Stimulated activated naive CD4-positive, alpha-beta T cell treated with Interleukin-2 at 50 U/mL for 16 hours (primary cell): ENCODE data around the gene ARHGAP31.
"Not testable (repeated sequence)": the region's sequence is repeated elsewhere in the genome, so short reads cannot be mapped to it uniquely, and the experiment has no call there.

Experiments used
- DNase-seq: peaks from one replicate; lab custom pipeline; 2025; lab: John Stamatoyannopoulos, UW

Gene ARHGAP31

DNA sequence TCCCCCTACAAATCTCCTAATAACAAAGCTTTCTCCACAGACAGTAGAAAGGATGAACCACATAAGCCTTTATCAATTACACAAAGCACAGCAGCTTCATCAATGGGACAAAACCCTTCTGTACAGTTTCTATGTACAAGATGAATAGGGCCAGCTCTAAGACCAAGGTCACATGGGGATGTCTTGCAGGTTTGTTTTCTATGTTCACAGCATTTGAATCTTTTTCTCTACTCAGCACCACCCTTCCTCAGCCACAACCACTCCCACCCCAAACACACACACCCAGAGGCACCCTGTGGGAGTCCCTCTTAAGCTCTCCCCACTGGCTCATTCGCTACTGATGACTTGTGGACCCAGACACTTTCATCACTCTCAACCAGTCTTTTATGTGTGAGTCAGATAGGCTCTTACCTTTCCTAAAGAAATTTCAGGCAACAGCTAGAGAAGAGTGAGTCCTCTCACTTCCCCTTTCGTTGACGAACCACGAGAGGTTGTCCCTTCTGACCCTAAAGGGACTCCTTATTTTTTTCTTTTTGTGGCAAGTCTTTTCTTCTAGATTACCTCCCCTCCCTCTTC lies 57.9 kb downstream of the ARHGAP31 start:
- peak; percentile 10 for DNase-seq

DNA sequence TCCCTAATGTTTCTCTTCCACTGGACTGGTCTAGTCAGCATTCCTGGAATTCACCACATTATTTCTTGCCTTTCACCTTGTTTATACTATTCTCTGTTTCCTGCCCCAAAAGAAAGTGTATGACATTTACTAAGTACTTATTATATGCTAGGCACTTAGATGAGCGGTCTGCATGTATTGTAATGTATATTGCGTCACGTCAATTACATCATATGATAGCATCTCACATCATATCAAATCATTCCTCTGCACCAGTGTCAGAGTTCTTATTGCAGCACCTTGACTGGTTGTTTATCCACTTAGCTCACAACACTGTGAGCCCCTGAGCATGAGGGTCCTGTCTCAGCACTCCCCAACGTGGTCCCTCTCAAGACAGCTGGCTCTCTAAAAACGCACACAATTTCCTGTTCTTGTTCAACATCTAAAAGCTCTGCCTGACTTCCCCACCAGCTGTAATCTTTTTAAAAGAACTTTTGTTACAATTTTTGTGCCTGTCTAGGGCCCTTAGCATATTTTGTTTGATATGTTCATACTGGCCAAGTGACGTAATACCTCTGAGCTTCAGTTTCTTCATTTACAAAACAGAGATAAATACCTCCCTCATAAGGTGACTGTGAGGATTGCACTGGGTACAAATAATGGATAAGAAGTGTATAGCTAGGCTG lies 58.8 kb downstream of the ARHGAP31 start:
- no peak for DNase-seq

DNA sequence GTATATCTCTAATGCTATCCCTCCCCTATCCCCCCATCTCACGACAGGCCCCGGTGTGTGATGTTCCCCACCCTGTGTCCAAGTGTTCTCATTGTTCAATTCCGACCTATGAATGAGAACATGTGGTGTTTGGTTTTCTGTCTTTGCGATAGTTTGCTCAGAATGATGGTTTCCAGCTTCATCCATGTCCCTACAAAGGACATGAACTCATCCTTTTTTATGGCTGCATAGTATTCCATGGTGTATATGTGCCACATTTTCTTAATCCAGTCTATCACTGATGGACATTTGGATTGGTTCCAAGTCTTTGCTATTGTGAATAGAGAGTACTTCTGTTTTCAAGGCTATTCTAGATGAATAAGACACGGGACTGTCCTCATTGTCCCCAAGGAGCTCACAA lies 61.4 kb downstream of the ARHGAP31 start:
- DNase-seq = not testable (repeated sequence)

DNA sequence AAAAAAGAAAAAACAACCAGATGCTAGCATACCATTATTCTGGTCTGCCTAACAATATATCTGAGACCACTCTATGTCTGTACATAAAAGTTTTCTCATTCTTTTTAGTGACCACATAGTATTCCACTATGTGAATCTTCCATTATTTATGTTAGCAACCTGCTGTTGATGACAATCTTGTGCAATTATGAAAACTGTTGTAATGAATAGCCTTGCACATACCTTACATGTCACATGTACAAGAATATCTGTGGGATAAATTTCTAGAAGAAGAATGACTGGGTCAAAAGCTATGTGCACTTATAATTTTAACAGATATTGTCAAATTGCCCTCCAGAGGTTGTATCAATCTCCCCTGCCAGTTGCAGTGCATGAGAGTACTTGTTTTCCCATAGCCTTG lies 62.5 kb downstream of the ARHGAP31 start:
- DNase-seq = no peak

DNA sequence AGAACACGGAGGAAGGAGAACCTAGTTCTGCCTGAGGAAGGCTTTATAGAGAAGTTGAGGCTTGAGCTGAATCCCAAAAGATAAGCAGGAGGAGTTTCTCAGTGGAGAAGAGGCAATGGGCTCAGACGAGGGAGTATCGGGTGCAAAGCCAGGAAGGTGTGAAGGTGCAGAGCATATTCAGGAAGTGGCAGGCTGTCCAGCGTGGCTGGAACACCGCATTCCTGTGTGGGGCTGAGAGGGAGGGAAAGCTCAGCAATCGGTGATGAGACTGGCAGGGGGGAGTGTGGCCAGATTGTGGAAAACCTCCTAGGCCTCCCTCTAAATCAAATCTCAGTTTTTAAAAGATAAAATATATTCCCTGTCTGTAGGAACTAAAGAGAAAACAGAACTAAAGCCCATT lies 63.0 kb downstream of the ARHGAP31 start:
- no peak for DNase-seq

DNA sequence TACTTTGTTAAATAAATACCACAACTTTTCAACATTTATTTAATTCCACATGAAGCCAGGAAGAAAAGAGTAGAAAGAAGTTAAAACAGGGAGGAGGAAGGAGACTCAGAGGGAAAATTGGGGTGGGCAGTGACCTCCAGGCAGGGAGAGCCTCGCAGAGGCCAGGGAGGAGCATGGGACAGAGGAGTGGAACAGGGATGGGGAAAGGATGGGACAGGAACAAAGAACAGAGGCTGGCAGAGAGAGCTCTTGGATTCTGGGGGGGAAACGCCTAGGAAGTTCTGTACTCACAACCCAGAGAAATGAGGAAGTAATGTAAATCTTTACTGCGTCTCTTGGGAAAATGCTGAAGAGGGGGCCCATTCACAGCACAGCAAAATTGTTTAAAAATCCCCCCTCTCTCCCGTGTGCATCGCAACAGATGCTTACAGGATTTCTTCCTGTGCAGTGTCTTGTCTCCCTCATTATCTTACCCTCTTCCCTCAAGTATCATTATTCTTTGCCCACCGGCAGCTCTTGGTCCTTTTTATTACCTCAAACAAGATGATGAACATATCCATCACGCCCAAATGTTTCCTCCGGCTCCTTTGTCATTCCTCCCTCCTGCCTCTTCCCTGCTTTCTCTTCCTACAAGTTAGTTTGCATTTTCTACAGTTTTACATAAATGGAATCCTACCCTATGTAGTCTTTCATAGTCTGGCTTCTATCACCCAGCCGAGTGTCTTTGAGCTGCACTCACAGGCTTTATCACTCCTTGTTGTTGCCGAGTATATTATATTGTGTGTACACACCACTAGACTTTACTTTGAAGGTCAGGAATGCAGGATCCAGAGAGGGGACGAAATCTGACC lies 65.5 kb downstream of the ARHGAP31 start:
- no peak for DNase-seq

DNA sequence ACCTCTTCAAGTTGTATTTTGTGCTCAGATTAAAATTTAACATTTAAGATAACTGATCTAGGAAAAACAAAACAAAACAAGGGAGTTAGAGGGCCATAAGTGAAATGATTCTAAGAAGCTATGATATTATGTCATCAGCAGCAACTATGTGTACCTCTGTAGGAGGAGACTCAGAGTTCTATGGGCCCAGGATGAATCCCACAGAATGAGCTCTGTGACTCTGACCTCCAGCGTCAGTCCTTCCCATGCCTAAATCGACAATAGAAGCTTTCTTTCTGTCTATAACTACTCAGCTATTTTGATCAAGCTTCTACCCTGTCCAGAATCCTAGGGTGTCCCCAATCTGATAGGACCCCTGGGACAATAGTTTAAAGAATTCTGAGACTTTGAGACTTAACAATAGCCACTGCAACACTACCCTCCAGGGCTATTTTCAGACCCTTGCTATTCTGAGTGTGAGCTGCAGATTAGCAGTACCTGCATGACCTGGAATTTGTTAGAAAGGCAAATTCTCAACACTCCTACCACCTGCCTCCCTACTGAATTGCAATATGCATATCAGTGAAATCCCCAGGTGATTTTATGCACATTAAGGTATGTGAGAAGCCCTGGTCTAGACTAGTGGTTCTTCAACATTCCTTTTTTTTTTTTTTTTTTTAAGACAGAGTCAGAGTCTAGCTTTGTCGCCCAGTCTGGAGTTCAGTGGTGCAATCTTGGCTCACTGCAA lies 66.7 kb downstream of the ARHGAP31 start:
- no peak for DNase-seq

DNA sequence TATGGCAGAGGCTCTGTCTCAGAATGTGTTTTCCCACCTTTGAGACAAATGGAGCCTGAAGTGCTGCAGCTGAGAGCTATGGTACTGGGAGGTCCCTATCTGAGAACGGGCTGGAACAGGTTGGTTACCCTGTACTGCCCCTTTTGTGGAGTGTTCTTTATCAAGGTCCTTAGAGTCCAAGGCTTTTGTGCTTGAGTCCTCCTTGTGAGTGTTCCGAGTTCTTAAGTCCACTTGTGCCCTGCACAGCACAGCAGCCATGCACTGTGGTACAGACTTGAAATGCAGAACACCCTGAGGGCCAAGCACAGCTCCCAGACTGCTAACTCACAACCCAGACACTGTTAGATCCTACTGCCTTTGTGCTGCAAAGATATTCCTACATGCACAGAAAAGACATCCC lies 67.8 kb downstream of the ARHGAP31 start:
- DNase-seq = no peak

DNA sequence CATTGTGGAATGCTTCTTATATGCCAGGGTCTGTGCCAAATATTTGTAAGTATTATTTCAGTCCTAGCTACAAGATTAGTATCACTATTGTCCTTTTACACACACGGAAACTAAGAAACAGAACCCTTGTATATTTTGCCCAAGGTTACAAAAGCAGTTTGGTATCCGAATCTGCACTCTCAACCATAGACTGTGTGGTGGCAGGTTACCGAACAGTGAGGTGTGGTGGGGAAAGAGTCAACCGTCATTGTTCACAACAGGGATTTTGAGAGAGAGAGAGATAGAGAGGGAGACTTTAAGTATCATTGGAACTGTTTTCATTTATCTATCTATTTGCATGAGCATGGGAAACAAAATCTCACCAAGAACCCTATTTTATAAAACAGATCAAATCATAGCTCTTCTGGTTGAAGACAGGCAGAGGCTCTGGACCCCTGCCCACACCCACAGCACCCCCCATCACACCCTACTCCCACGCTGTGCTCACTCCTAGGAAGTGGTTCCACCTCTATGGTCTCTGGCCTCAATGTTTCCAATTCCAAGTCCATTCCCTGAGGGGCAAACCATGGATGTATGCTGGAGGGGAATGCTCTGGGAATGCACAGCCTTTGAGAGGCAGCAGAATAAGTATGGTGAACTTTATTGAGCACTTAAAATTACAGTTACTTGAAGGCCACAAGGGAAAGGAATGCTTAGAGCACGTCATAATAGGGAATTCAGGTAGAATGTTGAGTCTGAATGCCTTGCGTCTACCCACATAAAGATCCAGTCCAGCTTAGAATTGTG lies 69.0 kb downstream of the ARHGAP31 start:
- no peak for DNase-seq

DNA sequence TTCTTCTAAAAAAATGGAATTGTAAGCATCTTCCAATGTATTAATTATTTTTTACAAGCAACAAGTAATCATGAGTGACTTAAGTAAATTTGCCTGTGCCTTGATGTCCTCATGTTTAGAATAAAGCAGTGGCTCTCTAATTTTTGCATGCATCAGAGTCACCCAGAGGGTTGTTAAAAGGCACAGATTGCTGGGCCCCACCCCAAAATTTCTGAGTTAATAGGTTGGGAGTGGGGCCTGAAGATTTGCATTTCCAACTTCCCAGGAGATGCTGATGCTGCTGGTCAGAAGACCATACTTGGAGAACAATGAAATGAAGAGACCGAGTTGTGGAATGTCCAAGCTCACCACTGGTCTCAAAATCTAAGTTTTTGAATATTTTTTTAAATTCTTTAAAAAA lies 70.2 kb downstream of the ARHGAP31 start:
- no peak for DNase-seq

DNA sequence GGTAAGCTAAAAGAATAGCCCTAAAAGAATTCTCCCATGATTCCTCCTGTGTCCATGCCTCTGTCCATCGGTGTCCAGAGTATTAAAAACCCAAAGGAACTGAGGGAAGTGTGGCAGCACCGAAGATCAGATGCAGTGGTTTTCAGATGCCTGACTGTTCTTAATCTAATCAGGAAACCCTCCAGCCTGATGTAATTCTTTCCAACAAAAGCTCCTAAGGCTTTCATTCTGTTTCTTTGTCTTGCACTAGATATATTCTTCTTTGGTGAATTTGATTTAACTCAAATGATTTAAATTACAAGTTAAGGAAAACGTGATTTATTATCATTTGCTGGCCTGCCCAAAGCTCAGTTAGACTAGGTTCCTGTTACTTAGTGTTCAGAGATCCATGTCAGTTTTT lies 71.2 kb downstream of the ARHGAP31 start:
- DNase-seq = no peak

DNA sequence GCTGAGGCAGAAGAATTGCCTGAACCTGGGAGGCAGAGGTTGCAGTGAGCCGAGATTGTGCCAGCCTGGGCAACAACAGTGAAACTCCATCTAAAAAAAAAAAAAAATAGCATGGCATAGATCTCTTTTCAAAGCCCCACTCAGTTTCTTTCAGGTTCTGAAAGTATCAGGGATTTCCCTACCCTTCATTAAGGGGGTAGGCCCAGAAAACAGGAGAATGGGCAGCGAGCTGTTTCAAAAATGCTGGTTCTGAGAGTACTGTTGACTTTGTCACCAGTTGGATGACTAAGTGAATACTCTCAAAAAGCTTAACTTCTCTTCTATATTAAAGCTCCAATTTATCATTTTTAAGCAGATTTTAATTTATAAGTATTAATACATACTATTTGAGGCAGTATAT lies 72.8 kb downstream of the ARHGAP31 start:
- no peak for DNase-seq

DNA sequence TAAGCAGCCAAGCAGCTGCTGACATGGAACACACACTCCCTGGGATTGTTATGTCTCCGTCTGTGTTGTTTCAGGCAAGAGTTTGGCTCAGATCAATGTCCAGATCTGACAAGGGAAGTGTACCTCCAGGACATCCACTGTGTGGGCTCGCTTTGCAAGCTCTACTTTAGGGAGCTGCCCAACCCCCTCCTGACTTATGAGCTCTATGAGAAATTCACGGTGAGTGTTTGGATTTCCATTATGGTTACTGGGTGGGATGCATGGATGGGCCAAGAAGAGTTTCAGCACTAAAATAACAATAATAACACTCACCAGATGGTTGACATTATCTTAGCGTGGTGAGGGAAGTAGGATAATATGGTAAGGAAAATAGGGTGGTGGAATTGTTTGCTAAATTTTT lies 74.1 kb downstream of the ARHGAP31 start:
- DNase-seq = no peak

DNA sequence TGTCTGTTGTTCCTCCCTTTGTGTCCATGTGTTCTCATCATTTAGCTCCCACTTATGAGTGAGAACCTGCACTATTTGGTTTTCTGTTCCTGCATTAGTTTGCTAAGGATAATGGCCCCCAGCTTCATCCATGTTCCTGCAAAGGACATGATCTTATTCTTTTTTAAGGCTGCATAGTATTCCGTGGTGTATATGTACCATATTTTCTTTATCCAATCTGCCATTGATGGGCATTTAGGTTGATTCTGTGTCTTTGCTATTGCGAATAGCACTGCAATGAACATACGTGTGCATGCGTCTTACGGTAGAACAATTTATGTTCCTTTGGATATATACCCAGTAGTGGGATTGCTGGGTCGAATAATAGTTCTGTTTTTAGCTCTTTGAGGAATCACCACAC lies 77.6 kb downstream of the ARHGAP31 start:
- DNase-seq = not testable (repeated sequence)

DNA sequence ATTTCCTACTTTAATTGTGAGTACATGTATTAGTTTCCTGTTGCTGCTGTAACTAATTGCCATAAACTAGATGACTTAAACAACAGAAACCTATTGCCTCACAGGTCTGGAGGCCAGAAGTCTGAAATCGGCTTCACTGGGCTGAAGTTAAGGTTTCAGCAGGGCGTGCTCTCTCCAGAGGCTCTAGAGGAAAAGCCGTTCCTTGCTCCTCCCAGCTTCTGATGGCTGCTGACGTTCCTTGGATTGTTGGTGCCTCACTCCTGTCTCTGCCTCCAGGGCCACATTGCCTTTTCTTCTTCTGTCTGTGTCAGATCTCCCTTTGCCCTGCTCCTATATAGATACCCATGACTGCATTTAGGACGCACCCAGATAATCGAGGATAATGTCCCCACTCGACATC lies 80.9 kb downstream of the ARHGAP31 start:
- no peak for DNase-seq

DNA sequence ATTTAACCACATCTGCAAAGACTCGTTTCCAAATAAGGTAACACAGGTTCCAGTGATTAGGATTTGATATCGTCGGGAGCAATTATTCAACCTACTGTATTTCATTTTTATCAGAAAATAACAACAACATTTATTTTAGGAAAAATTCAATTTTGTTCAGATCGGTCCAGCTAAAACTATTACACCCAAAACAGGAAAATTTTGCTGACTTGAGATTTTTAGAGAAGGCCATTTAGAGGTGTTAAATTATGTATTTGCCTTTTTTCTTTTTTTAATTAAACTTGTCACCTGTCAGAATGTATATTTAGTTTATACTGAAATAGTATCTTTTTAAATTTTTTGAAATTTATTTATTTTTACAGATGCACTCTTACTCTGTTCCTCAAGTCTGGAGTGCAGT lies 81.3 kb downstream of the ARHGAP31 start:
- no peak for DNase-seq

DNA sequence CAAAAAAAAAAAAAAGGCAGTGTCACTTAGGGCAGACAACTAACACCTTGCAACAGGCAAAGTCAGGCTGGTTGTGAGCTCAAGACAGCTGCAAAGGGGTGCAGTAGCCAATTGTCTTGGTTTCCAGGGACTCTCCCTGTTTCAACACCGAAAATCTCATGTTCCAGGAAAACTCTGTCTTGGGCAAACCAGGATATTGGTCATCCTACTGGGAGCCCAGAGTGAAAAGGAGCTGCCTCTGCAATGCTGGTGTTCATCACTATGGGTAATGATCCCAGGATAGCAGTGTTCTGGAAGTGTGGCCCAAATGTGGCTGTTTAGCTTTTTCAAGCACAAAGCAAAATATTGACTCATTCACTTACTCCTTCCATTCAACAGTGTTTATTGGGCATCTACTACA lies 82.6 kb downstream of the ARHGAP31 start:
- DNase-seq = no peak

DNA sequence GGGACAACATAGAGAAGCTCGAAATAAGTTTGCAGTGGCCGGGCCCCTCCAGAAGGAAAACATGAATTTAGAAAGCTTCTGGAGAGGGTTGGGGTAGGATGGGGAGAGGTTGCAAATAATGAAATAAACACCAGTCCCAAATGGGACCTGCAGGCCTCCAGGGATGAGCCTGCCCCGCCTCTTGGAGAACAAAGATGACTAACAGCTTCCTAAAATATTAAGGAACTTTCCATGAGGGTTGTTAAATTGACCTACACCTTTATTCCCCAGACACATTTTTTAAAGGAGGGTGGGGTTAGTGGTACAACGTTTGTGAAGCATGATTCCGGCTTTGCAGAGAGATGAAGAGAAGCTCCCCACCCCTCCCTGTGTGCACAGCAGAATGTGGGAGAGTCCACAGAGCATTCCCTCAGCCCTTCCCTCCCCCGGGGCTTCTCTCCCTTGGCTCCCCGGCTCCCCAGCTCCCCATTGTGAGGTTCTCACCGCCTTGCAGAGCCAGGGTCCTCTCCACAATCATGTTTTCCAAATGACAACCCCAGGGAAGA lies 84.1 kb downstream of the ARHGAP31 start:
- no peak for DNase-seq

DNA sequence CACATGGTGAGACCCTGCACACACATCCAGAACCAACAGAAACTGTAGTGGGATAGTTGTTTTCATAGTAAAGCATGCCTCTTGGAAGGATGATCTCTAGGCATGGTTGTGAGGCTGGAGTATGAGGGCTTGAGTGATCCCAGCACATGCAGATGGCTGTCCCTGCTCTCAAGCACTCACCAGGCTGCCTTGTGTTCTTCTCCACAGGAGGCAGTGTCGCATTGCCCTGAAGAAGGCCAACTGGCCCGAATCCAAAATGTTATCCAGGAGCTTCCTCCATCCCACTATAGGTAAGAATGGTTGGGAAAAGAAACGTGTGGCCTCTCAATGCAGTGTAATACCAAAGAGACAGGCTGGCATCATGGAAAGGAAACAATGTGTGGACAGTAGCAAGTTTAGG lies 86.5 kb downstream of the ARHGAP31 start:
- no peak for DNase-seq

DNA sequence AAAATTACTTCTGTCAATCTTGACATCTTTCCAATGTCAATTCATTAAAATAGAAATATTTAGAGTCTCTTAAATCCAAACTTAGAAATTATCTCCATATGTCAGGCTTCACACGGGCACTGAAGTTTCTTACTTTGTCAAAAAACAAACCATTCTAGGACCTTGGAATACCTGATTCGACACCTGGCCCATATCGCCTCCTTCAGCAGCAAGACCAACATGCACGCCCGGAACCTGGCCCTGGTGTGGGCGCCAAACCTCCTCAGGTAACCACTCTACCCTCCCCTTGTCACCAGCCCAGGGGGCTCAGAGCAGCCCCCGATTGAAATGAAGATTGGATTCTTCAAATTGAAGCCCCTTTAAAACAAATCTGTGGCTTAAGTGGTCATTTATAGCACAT lies 88.0 kb downstream of the ARHGAP31 start:
- no peak for DNase-seq

DNA sequence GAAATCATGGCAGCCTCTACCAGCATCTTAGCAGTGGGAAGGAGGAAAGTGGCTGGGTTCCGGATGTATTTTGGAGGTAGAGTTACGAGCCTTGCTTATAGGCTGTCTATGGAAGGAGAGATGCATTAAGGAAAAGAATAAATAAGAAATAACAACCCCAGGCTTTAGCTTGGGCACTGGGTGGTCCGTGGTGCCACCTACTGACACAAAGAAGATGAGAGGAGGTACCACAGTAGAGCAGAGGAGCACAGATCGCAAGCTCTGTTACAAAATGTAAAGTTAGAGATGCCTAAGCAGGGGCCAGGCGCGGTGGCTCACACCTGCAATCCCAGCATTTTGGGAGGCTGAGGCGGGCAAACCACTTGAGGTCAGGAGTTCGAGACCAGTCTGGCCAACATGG lies 94.4 kb downstream of the ARHGAP31 start:
- DNase-seq = no peak

DNA sequence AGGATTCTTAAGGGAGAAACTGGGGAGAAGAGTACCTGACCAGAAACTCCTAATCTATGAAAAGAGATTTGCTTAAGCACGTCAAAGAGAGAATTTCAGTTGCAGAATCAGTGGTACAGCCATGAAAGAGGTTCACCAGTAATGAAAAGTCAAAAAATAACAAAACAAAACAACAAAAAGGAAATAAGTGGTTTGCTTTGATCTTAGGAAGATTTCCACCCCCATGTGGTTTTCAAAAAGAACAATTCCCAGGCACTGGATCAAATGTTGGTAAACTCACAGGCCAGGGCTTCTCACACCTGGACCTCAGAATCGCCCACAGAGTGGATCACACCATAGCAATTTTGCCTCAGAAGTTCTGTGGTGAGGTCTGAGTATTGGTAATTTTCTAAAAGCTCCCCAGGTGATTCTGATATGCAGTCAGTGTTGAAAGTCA lies 101.8 kb downstream of the ARHGAP31 start:
- no peak for DNase-seq
